ENCODE data around the gene STUB1.

GRCh38 chr16:714079-714478, 33.9 kb downstream of the STUB1 start:
- TF ChIP-seq ZNF8 (CRISPR knock-in tag; IDR thresholded peaks at IDR 0.05) (no peak), PATZ1 (CRISPR knock-in tag; IDR thresholded peaks at IDR 0.05; ENCODE audit: borderline replicate concordance) (no peak), OSR1 (CRISPR knock-in tag; IDR thresholded peaks at IDR 0.05) (no peak), BACH2 (CRISPR knock-in tag; IDR thresholded peaks at IDR 0.05; ENCODE audit: borderline replicate concordance) (no peak), ARNTL (CRISPR knock-in tag; IDR thresholded peaks at IDR 0.05; ENCODE audit: borderline replicate concordance, low read depth) (no peak), ZNF565 (CRISPR knock-in tag; conservative IDR thresholded peaks at IDR 0.05; ENCODE audit: low read depth) (no peak), TCF4 (CRISPR knock-in tag; IDR thresholded peaks at IDR 0.05; ENCODE audit: borderline replicate concordance) (no peak), ESRRG (CRISPR knock-in tag; IDR thresholded peaks at IDR 0.05) (no peak), PPARA (CRISPR knock-in tag; IDR thresholded peaks at IDR 0.05; ENCODE audit: borderline replicate concordance) (no peak), ZNF70 (CRISPR knock-in tag; IDR thresholded peaks at IDR 0.05) (0 out of 2 replicates have a peak, but pooled peaks have one; percentile 53)

Measured in SK-N-SH treated with all-trans-retinoic acid at 6 μM for 48 hours (cell line).